GM18951 (cell line): ENCODE data around the gene CLEC4G.
A peak's percentile ranks its signal among the peaks of the same experiment; 100 is the strongest.

Source experiments
- POLR2A ChIP-seq: IDR thresholded peaks from 4 replicates; pipeline ENCODE4 v1.6.1; 2011; ENCODE audit warnings: mild to moderate bottlenecking; ENCODE audit not compliant: insufficient read length, insufficient read depth; ENCODE audit errors: extremely low read depth
- in situ Hi-C: fragments of 300-500 bp; cut with MboI; formaldehyde crosslinking; loops from one replicate; pipeline ENCODE4 v1.12.0; 2022; ENCODE audit warnings: low sequenced_read_pairs, mixed read lengths, inconsistent platforms; ENCODE audit not compliant: unreplicated experiment

Gene CLEC4G

GRCh38 chr19:7704280-7705060 lies 27.4 kb downstream of the CLEC4G start:
- in situ Hi-C loops: no loop called here
- no peak for TF ChIP-seq POLR2A

GRCh38 chr19:7703332-7703731 lies 28.6 kb downstream of the CLEC4G start:
- in situ Hi-C loops: no loop called here
- no peak for TF ChIP-seq POLR2A

- in situ Hi-C loops: no loop called here
- TF ChIP-seq POLR2A: peak; percentile 47
Observed at GRCh38 chr19:7701654-7702457, 30.1 kb downstream of the CLEC4G start, which contains the start of gene FCER2. Gene FCER2, minus strand, starts transcription at chr19:7702131. Its CDS starts 2,371 bp downstream, at chr19:7699760.

- in situ Hi-C loops: no loop called here
Observed at GRCh38 chr19:7701049-7701653, 30.8 kb downstream of the CLEC4G start.

GRCh38 chr19:7699417-7700401 lies 32.2 kb downstream of the CLEC4G start:
- no peak for TF ChIP-seq POLR2A
- in situ Hi-C loops: no loop called here

More at GRCh38 chr19:7701049-7701653, 30.8 kb downstream of the CLEC4G start:
- no peak for TF ChIP-seq POLR2A

GRCh38 chr19:7699003-7699402 lies 32.9 kb downstream of the CLEC4G start:
- in situ Hi-C loops: no loop called here
- TF ChIP-seq POLR2A: no peak

GRCh38 chr19:7698583-7698982 lies 33.3 kb downstream of the CLEC4G start:
- TF ChIP-seq POLR2A: no peak
- in situ Hi-C loops: no loop called here

- TF ChIP-seq POLR2A: no peak
- in situ Hi-C loops: no loop called here
Observed at GRCh38 chr19:7697721-7698287, 34.1 kb downstream of the CLEC4G start.

GRCh38 chr19:7694499-7694898 lies 37.4 kb downstream of the CLEC4G start:
- in situ Hi-C loops: no loop called here
- TF ChIP-seq POLR2A: no peak

- no peak for TF ChIP-seq POLR2A
- in situ Hi-C loops: no loop called here
Observed at GRCh38 chr19:7692417-7693088, 39.4 kb downstream of the CLEC4G start.

GRCh38 chr19:7691497-7691896 lies 40.4 kb downstream of the CLEC4G start:
- in situ Hi-C loops: no loop called here
- TF ChIP-seq POLR2A: no peak
